IMR-90 (cell line): ENCODE data around the gene SCGB1A1. TPM values are rescaled to one million over a fixed set of nuclear protein-coding genes. Genes with fewer than 3 reads are reported as not detected.

ENCODE experiments used
- ATAC-seq: fragments of 200-7000 bp; cut with Tn5 transposase; 2 replicates; pipeline ENCODE4 v1.9.1; 2020; ENCODE audit warnings: low read depth, mild to moderate bottlenecking, moderate library complexity
- BruUV-seq: library from RNA; stranded (reverse); fragments of 400-500 nt; replicated peaks from 2 replicates; lab custom pipeline; 2021; lab: Mats Ljungman, UMichigan
- CTCF ChIA-PET: fragments of 300-600 bp; formaldehyde crosslinking; extraction: SDS; loops from one replicate; lab custom pipeline; 2021; ENCODE audit warnings: antibody characterized with exemption; lab: Yijun Ruan, JAX
- POLR2A ChIA-PET: fragments of 300-600 bp; sonication (Branson Sonifier 250); formaldehyde crosslinking; loops from one replicate; lab custom pipeline; 2022; ENCODE audit warnings: antibody characterized with exemption; ENCODE audit not compliant: unreplicated experiment; lab: Charles Lee
- DNase-seq: peaks from one replicate; pipeline ENCODE4 v3.0.0; 2013
- H2AFZ ChIP-seq: replicated peaks from 2 replicates; pipeline ENCODE3; 2013; ENCODE audit warnings: low read length, mild to moderate bottlenecking; ENCODE audit not compliant: poor library complexity
- H2AK5ac ChIP-seq: 2 replicates; pipeline ENCODE4 v1.6.1; 2013; ENCODE audit warnings: low read depth, low read length, inconsistent platforms
- H2AK9ac ChIP-seq: replicated peaks from 2 replicates; pipeline ENCODE3; 2013; ENCODE audit warnings: mild to moderate bottlenecking, low read depth, low read length, moderate library complexity; ENCODE audit not compliant: poor library complexity
- H2BK120ac ChIP-seq: 2 replicates; pipeline ENCODE4 v1.6.1; 2013; ENCODE audit warnings: low read depth, low read length, inconsistent platforms
- H2BK15ac ChIP-seq: 3 replicates; pipeline ENCODE4 v1.6.1; 2013; ENCODE audit warnings: low read depth, low read length, inconsistent platforms
- H2BK20ac ChIP-seq: 2 replicates; pipeline ENCODE4 v1.6.1; 2013; ENCODE audit warnings: low read depth, mild to moderate bottlenecking, inconsistent platforms, low read length, moderate library complexity
- H2BK5ac ChIP-seq: 2 replicates; pipeline ENCODE4 v1.6.1; 2013; ENCODE audit warnings: mild to moderate bottlenecking, low read depth, low read length, inconsistent platforms; ENCODE audit not compliant: poor library complexity, severe bottlenecking
- H3K14ac ChIP-seq: replicated peaks from 2 replicates; pipeline ENCODE4 v1.6.1; 2013; ENCODE audit warnings: low read depth, low read length, inconsistent platforms
- H3K18ac ChIP-seq: 2 replicates; pipeline ENCODE4 v1.6.1; 2013; ENCODE audit warnings: low read depth, low read length, control low read depth
- H3K23ac ChIP-seq: 2 replicates; pipeline ENCODE4 v1.6.1; 2013; ENCODE audit warnings: low read depth, low read length, inconsistent platforms
- H3K27ac ChIP-seq: 2 replicates; pipeline ENCODE4 v1.5.1; 2013; ENCODE audit warnings: mild to moderate bottlenecking, control low read depth, low read length; ENCODE audit not compliant: insufficient read depth
- H3K27me3 ChIP-seq: 2 replicates; pipeline ENCODE4 v1.6.1; 2013; ENCODE audit warnings: low read length; ENCODE audit not compliant: control insufficient read depth, insufficient read depth
- H3K36me3 ChIP-seq: 2 replicates; pipeline ENCODE4 v1.6.1; 2013; ENCODE audit warnings: low read length, mixed read lengths; ENCODE audit not compliant: control insufficient read depth, insufficient read depth
- H3K4ac ChIP-seq: 2 replicates; pipeline ENCODE4 v1.6.1; 2013; ENCODE audit warnings: low read depth, low read length, inconsistent platforms
- H3K4me1 ChIP-seq: 2 replicates; pipeline ENCODE4 v1.6.1; 2013; ENCODE audit warnings: low read length, mixed read lengths; ENCODE audit not compliant: control insufficient read depth, insufficient read depth
- H3K4me2 ChIP-seq: 2 replicates; pipeline ENCODE4 v1.6.1; 2013; ENCODE audit warnings: low read depth, mild to moderate bottlenecking, control low read depth, low read length, moderate library complexity
- H3K4me3 ChIP-seq: 2 replicates; pipeline ENCODE4 v1.5.1; 2013; ENCODE audit warnings: low read depth, mild to moderate bottlenecking, control low read depth, low read length, moderate library complexity; ENCODE audit not compliant: insufficient read depth
- H3K56ac ChIP-seq: 2 replicates; pipeline ENCODE4 v1.6.1; 2013; ENCODE audit warnings: low read length, inconsistent platforms; ENCODE audit not compliant: insufficient read depth; ENCODE audit errors: extremely low read depth
- H3K79me1 ChIP-seq, 2 experiments: 2 replicates each; pipeline ENCODE4 v1.6.1; 2013; ENCODE audit warnings: low read length in 2 of 2, inconsistent platforms in 1 of 2, low read depth in 1 of 2
- H3K9ac ChIP-seq: 2 replicates; pipeline ENCODE4 v1.6.1; 2013; ENCODE audit warnings: low read depth, low read length, control low read depth
- H3K9me1 ChIP-seq: 2 replicates; pipeline ENCODE4 v1.6.1; 2013; ENCODE audit warnings: low read length, inconsistent platforms; ENCODE audit not compliant: insufficient read depth
- H3K9me3 ChIP-seq: 2 replicates; pipeline ENCODE4 v1.6.1; 2013; ENCODE audit warnings: low read length; ENCODE audit not compliant: control insufficient read depth, insufficient read depth
- H4K20me1 ChIP-seq: 2 replicates; pipeline ENCODE4 v1.6.1; 2013; ENCODE audit warnings: low read length, inconsistent platforms; ENCODE audit not compliant: insufficient read depth
- H4K5ac ChIP-seq: 2 replicates; pipeline ENCODE4 v1.6.1; 2013; ENCODE audit warnings: mild to moderate bottlenecking, low read depth, low read length, control low read depth
- H4K8ac ChIP-seq, 2 experiments: 2 replicates each; pipeline ENCODE4 v1.6.1; 2013; ENCODE audit warnings: low read depth in 2 of 2, low read length in 2 of 2, control low read depth in 1 of 2, inconsistent platforms in 1 of 2
- H4K91ac ChIP-seq: 2 replicates; pipeline ENCODE4 v1.6.1; 2013; ENCODE audit warnings: low read depth, low read length, inconsistent platforms; ENCODE audit not compliant: insufficient read depth
- BHLHE40 ChIP-seq: fragments of 150-350 bp; IDR thresholded peaks from 2 replicates; pipeline ENCODE4 v1.6.1; 2016; ENCODE audit warnings: mild to moderate bottlenecking, low read depth, low read length
- CEBPB ChIP-seq: IDR thresholded peaks from 2 replicates; pipeline ENCODE4 v1.6.1; 2012; ENCODE audit warnings: low read depth, low read length, improper control_type of control experiment
- CHD1 ChIP-seq: IDR thresholded peaks from 2 replicates; pipeline ENCODE4 v1.6.1; 2012; ENCODE audit warnings: low read depth, low read length, improper control_type of control experiment
- CTCF ChIP-seq: conservative IDR thresholded peaks from 2 replicates; pipeline ENCODE4 v1.5.1; 2012; ENCODE audit warnings: mild to moderate bottlenecking, low read depth, low read length, improper control_type of control experiment
- ELK1 ChIP-seq: fragments of 150-350 bp; IDR thresholded peaks from 2 replicates; pipeline ENCODE4 v1.6.1; 2016; ENCODE audit warnings: low read depth, mild to moderate bottlenecking, low read length, moderate library complexity, borderline replicate concordance
- FOS ChIP-seq: fragments of 150-350 bp; IDR thresholded peaks from 2 replicates; pipeline ENCODE4 v1.6.1; 2016; ENCODE audit warnings: low read depth, low read length
- MAFK ChIP-seq: IDR thresholded peaks from 2 replicates; pipeline ENCODE4 v1.6.1; 2012; ENCODE audit warnings: low read depth, low read length, improper control_type of control experiment
- MAZ ChIP-seq: IDR thresholded peaks from 2 replicates; pipeline ENCODE4 v1.6.1; 2012; ENCODE audit warnings: low read depth, mild to moderate bottlenecking, low read length, improper control_type of control experiment, moderate library complexity, borderline replicate concordance
- MXI1 ChIP-seq: IDR thresholded peaks from 2 replicates; pipeline ENCODE4 v1.6.1; 2012; ENCODE audit warnings: low read depth, mild to moderate bottlenecking, low read length, moderate library complexity, borderline replicate concordance
- NFE2L2 ChIP-seq: fragments of 150-350 bp; IDR thresholded peaks from 2 replicates; pipeline ENCODE4 v1.6.1; 2016; ENCODE audit warnings: low read depth, mild to moderate bottlenecking, low read length
- POLR2A ChIP-seq: IDR thresholded peaks from 2 replicates; pipeline ENCODE4 v1.6.1; 2012; ENCODE audit warnings: mild to moderate bottlenecking, low read depth, low read length
- RAD21 ChIP-seq: IDR thresholded peaks from 2 replicates; pipeline ENCODE4 v1.6.1; 2012; ENCODE audit warnings: low read length, improper control_type of control experiment
- RCOR1 ChIP-seq: IDR thresholded peaks from 2 replicates; pipeline ENCODE4 v1.6.1; 2012; ENCODE audit warnings: mild to moderate bottlenecking, low read length, improper control_type of control experiment; ENCODE audit not compliant: insufficient replicate concordance
- RFX5 ChIP-seq: IDR thresholded peaks from 2 replicates; pipeline ENCODE4 v1.8.0; 2012; ENCODE audit warnings: low read depth, mild to moderate bottlenecking, low read length, moderate library complexity
- SMC3 ChIP-seq: fragments of 150-350 bp; IDR thresholded peaks from 2 replicates; pipeline ENCODE4 v1.6.1; 2016; ENCODE audit warnings: low read depth, mild to moderate bottlenecking, antibody characterized with exemption, low read length, moderate library complexity
- USF2 ChIP-seq: fragments of 150-350 bp; IDR thresholded peaks from 2 replicates; pipeline ENCODE4 v1.6.1; 2017; ENCODE audit warnings: mild to moderate bottlenecking, antibody characterized with exemption, low read length, low read depth
- WGBS, 2 experiments: methylation state at CpG; one replicate each; pipeline versions ENCODE4 v1.1.5 to v1.1.7; 2013; ENCODE audit warnings: missing lambda C conversion rate in 2 of 2; ENCODE audit not compliant: insufficient read length in 1 of 2; ENCODE audit errors: extremely low coverage in 2 of 2; 5-methylcytosine and 5-hydroxymethylcytosine counted together
- dilution Hi-C: fragments of 300-500 bp; cut with HindIII; formaldehyde crosslinking; loops from one replicate; pipeline ENCODE4 v1.14.3; 2018; ENCODE audit warnings: low sequenced_read_pairs; ENCODE audit not compliant: unreplicated experiment
- in situ Hi-C: fragments of 300-500 bp; cut with MboI; formaldehyde crosslinking; loops from 3 replicates; pipeline ENCODE4 v1.14.3; 2019; ENCODE audit warnings: low sequenced_read_pairs, inconsistent platforms, mixed read lengths
- intact Hi-C: fragments of 100-400 bp; cut with micrococcal nuclease; formaldehyde crosslinking; loops from 2 replicates; pipeline ENCODE4 v1.10.0; 2022
- polyA plus RNA-seq, 3 experiments: library from polyadenylated mRNA; depleted of rRNA; stranded (reverse); fragments of >200 nt; gene quantifications; 2 replicates each; pipeline ENCODE4 v1.2.3, GENCODE V29; 2012; ENCODE audit warnings: low replicate concordance in 1 of 3
- total RNA-seq: library from RNA; depleted of rRNA; stranded (reverse); fragments of >200 nt; gene quantifications from 2 replicates; pipeline ENCODE4 v1.2.3, GENCODE V29; 2012

The SCGB1A1 gene
- total and polyA plus RNA-seq, 2 of the 4 experiments (the other 2 are of a cell fraction), result not detected

DNA sequence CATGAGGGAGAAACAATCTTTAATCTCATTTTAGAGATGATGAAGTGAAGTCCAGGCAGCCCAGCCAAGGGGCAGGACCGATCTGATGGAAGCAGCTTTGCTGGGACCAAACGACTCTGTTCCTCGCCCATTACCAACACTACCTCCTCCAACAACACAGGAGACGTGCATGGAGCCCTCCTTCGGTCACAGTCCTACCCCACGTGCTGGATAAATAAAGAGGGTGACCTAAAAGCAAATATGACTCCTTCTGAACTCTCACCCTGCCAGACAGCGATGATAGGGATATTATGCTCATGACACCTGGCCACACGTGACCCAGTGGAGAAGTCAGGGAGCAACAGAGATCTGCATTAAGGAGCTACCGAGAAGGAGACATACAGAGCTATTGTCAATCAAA, 26.0 kb downstream of the SCGB1A1 start:
- intact Hi-C loops, result no loop called here
- H3K27me3 ChIP-seq, result no peaks in the 10 kb centered on the region
- peak overlapping the region; percentile 86 for H3K23ac ChIP-seq
- H3K4me1 ChIP-seq, result peaks cover 25% of the 10 kb centered on the region
- peaks cover 20% of the 10 kb centered on the region for H3K9me1 ChIP-seq
- no peak overlapping the region for H3K4me3 ChIP-seq
- dilution Hi-C loops, result no loop called here
- H2AK9ac ChIP-seq, result peak overlapping the region; percentile 90
- ChIA-PET POLR2A (interaction anchor here (0.6 kb wide), 1 partner anchor 106 kb away, joined by 3 read pairs; no protein-coding TSS in a partner anchor), CTCF (interaction anchor here (0.6 to 1.5 kb wide), 4 partner anchors 17 to 97 kb away, joined by 3 to 7 read pairs (median 4); no protein-coding TSS in a partner anchor)
- peak overlapping the region; percentile 86 for H3K14ac ChIP-seq
- peak overlapping the region; percentile 80 to 95 for H4K8ac ChIP-seq
- TF ChIP-seq CEBPB (no peak), RAD21 (no peak), POLR2A (no peak; the same call in 1 of the 2 replicates), RFX5 (no peak), CTCF (no peak), RCOR1 (no peak), USF2 (peak; percentile 45), MAZ (0 out of 2 replicates have a peak, but pooled peaks have one; percentile 3), MXI1 (no peak), MAFK (no peak), FOS (no peak), ELK1 (no peak), NFE2L2 (no peak), CHD1 (no peak), BHLHE40 (peak; percentile 24; the same call in 1 of the 2 replicates), SMC3 (no peak)
- H3K79me1 ChIP-seq, result peaks cover 0 to 26% of the 10 kb centered on the region in 2 experiments; a peak in 3 of 4 replicates
- H2AK5ac ChIP-seq, result peak overlapping the region; percentile 88
- 20% methylated on average over 1 of the region's 9 CpGs; no CpG with 5 or more reads in 1 of the 2 experiments for WGBS, 2 experiments
- H3K4me2 ChIP-seq, result peak overlapping the region; percentile 68
- peak overlapping the region; percentile 39 for H2BK5ac ChIP-seq
- peak overlapping the region; percentile 77 for H4K5ac ChIP-seq
- H2BK20ac ChIP-seq, result peak overlapping the region; percentile 51
- ATAC-seq, result peak; percentile 35
- H3K9me3 ChIP-seq, result no peaks in the 10 kb centered on the region
- H3K36me3 ChIP-seq, result no peaks in the 10 kb centered on the region
- peak overlapping the region; percentile 94; the same call in 2 of the 3 replicates for H2BK15ac ChIP-seq
- peak overlapping the region; percentile 77 for H3K27ac ChIP-seq
- H3K4ac ChIP-seq, result peak overlapping the region; percentile 91
- in situ Hi-C loops, result no loop called here
- peak overlapping the region; percentile 93 for H2AFZ ChIP-seq
- peak overlapping the region; percentile 91 for H2BK120ac ChIP-seq
- H4K91ac ChIP-seq, result peak overlapping the region; percentile 90
- no peak for DNase-seq
- H4K20me1 ChIP-seq, result no peaks in the 10 kb centered on the region
- peak overlapping the region; percentile 66 for H3K18ac ChIP-seq
- BruUV-seq, result no TSS peak
- H3K56ac ChIP-seq, result peak overlapping the region; percentile 45
- H3K9ac ChIP-seq, result peak overlapping the region; percentile 9; the same call in 1 of the 2 replicates
